ENCODE data around the gene EEF1B2. TPM values are rescaled to one million over a fixed set of nuclear protein-coding genes. Genes with fewer than 3 reads are reported as not detected.

Gene EEF1B2
- total and polyA plus RNA-seq, 2 of the 8 experiments (the other 6 are each of a cell fraction or from before 2014, with no cell fraction given) = 504 to 679 TPM

- Histone ChIP-seq H2BK120ac (replicated peaks; ENCODE audit: low read depth, low read length) (no peak overlapping the region), H4K8ac (ENCODE audit: extremely low read depth, insufficient read depth, low read length) (no peak overlapping the region), H2AK5ac (ENCODE audit: low read depth, low read length) (no peak overlapping the region), H3K23ac (ENCODE audit: insufficient read length) (no peak overlapping the region), H3K18ac (ENCODE audit: extremely low read depth, low read length) (no peak overlapping the region), H2BK15ac (ENCODE audit: low read length) (no peak overlapping the region), H3K4me2 (ENCODE audit: insufficient read depth in 1 of 2, low read depth in 2 of 2, low read length in 2 of 2) (no peak overlapping the region), H3K36me3 (ENCODE audit: control insufficient read depth in 2 of 4, insufficient read depth in 4 of 4, low read length in 3 of 4) (peaks cover 17 to 92% (median 65%) of the 10 kb centered on the region in 4 experiments), H3K27me3 (replicated peaks in 1 of 4; ENCODE audit: control insufficient read depth in 3 of 4, extremely low read depth in 1 of 4, insufficient read depth in 3 of 4, low read length in 3 of 4) (no peaks in the 10 kb centered on the region), H3K14ac (ENCODE audit: insufficient read length) (no peak overlapping the region), H2BK12ac (ENCODE audit: low read depth, low read length) (no peak overlapping the region), H3K79me2 (ENCODE audit: control insufficient read depth in 1 of 2, insufficient read depth in 2 of 2, low read length in 2 of 2) (no peaks in the 10 kb centered on the region), H3K9ac (replicated peaks in 1 of 4; ENCODE audit: extremely low read depth in 1 of 4, low read depth in 3 of 4, low read length in 3 of 4) (no peak overlapping the region), H3K4ac (replicated peaks; ENCODE audit: insufficient read length, low read depth, low read length) (no peak overlapping the region), H4K20me1 (replicated peaks in 1 of 2; ENCODE audit: control insufficient read depth in 1 of 2, insufficient read depth in 2 of 2, low read length in 2 of 2) (no peaks in the 10 kb centered on the region), H3K4me1 (replicated peaks in 1 of 4; ENCODE audit: control insufficient read depth in 3 of 4, insufficient read depth in 4 of 4, low read length in 3 of 4) (no peaks in the 10 kb centered on the region), H3K9me3 (ENCODE audit: insufficient read depth in 2 of 2, low read depth in 1 of 2, low read length in 1 of 2) (no peaks in the 10 kb centered on the region), H4K91ac (replicated peaks; ENCODE audit: insufficient read length, low read length) (no peak overlapping the region), H3K56ac (replicated peaks; ENCODE audit: insufficient read length, low read depth, low read length) (no peak overlapping the region), H3K79me1 (ENCODE audit: low read depth, low read length) (no peaks in the 10 kb centered on the region), H3K27ac (ENCODE audit: low read depth, low read length) (no peak overlapping the region), H2BK5ac (ENCODE audit: low read depth, low read length) (no peak overlapping the region), H4K5ac (ENCODE audit: insufficient read length, low read depth, low read length) (no peak overlapping the region), H3K4me3 (ENCODE audit: extremely low read depth in 1 of 4, insufficient read depth in 2 of 4, low read depth in 3 of 4, low read length in 4 of 4) (no peak overlapping the region), H3K23me2 (ENCODE audit: low read depth, low read length) (no peaks in the 10 kb centered on the region), H2AFZ (ENCODE audit: low read length) (no peak overlapping the region), H2BK20ac (ENCODE audit: low read length) (no peak overlapping the region)
- DNase-seq (ENCODE audit: low read depth in 1 of 2, low spot score in 2 of 2) (no peak), FAIRE-seq (no peak)
- no peak for TF ChIP-seq TAF1 (IDR thresholded peaks at IDR 0.05; ENCODE audit: low read depth, low read length)
- no peak for TF ChIP-seq RFX5 (IDR thresholded peaks at IDR 0.05; ENCODE audit: borderline replicate concordance, low read depth, low read length)
- TF ChIP-seq SP2 (IDR thresholded peaks at IDR 0.05; ENCODE audit: low read length) = no peak
- TF ChIP-seq FOSL1 (IDR thresholded peaks at IDR 0.05; ENCODE audit: insufficient read depth, low read depth, low read length) = no peak
- TF ChIP-seq NRF1 (IDR thresholded peaks at IDR 0.05; ENCODE audit: low read depth, low read length) = no peak
- TF ChIP-seq SP1 (IDR thresholded peaks at IDR 0.05; ENCODE audit: low read depth, low read length) = no peak
- TF ChIP-seq SIRT6 (IDR thresholded peaks at IDR 0.05; ENCODE audit: low read length) = no peak
- no peak for TF ChIP-seq MAFK (IDR thresholded peaks at IDR 0.05; ENCODE audit: low read depth, low read length)
- TF ChIP-seq SIN3A (conservative IDR thresholded peaks at IDR 0.05 in 1 of 2, IDR thresholded peaks at IDR 0.05 in 1 of 2; ENCODE audit: low read depth in 1 of 2, low read length in 2 of 2) = no peak
- TF ChIP-seq E2F6 (IDR thresholded peaks at IDR 0.05) = no peak
- no peak for TF ChIP-seq ASH2L (IDR thresholded peaks at IDR 0.05; ENCODE audit: low read length)
- TF ChIP-seq SRF (IDR thresholded peaks at IDR 0.05; ENCODE audit: low read depth, low read length) = no peak
- no peak for TF ChIP-seq GABPA (IDR thresholded peaks at IDR 0.05; ENCODE audit: borderline replicate concordance, insufficient read depth, low read length)
- no peak for TF ChIP-seq TEAD4 (IDR thresholded peaks at IDR 0.05; ENCODE audit: low read depth, low read length)
- 90% methylated on average over 2 of the region's 2 CpGs; no CpG with 5 or more reads in 1 of the 2 experiments for WGBS, 2 experiments (ENCODE audit: extremely low coverage in 1 of 2, insufficient coverage in 1 of 2, insufficient read length in 1 of 2, insufficient replicate concordance in 2 of 2, low coverage in 1 of 2, low lambda C conversion rate in 2 of 2, missing lambda C conversion rate in 1 of 2)
- POLR2A ChIA-PET (ENCODE audit: partially characterized antibody) = interaction anchor here (0.6 to 2.2 kb wide), 2 partner anchors 10 to 16 kb away, joined by 4 to 12 read pairs; partner anchors contain the start of genes EEF1B2 and NDUFS1
- CTCF ChIA-PET (ENCODE audit: partially characterized antibody) = interaction anchor here (0.6 to 1.6 kb wide), 3 partner anchors 9 to 141 kb away, joined by 3 read pairs; no protein-coding TSS in a partner anchor
Observed at GRCh38 chr2:206144383-206144782, 15.3 kb upstream of the EEF1B2 start.

Data from H1 (cell line).